Cardiac fibroblast (primary cell): ENCODE measurements around the gene CTRL.

Experiments used
- DNase-seq, 2 donors: peaks; one replicate each; pipeline versions ENCODE4 v3.0.0 to v3.0.0-alpha.2; 2010; ENCODE audit warnings: low read depth in 2 of 2
- H3K4me3 ChIP-seq, 2 donors: replicated peaks in 1 of 2; 1 replicate in 1 of 2; 2 replicates in 1 of 2; pipeline ENCODE4 v1.5.1; 2011; ENCODE audit warnings: low read depth in 2 of 2, low read length in 2 of 2, mild to moderate bottlenecking in 2 of 2, moderate library complexity in 1 of 2
- TF ChIP-seq, protein P1 (sequence below): IDR thresholded peaks from one replicate; pipeline ENCODE4 v1.5.1; 2011; ENCODE audit warnings: low read depth, mild to moderate bottlenecking, low read length, inconsistent platforms

The CTRL gene

DNA sequence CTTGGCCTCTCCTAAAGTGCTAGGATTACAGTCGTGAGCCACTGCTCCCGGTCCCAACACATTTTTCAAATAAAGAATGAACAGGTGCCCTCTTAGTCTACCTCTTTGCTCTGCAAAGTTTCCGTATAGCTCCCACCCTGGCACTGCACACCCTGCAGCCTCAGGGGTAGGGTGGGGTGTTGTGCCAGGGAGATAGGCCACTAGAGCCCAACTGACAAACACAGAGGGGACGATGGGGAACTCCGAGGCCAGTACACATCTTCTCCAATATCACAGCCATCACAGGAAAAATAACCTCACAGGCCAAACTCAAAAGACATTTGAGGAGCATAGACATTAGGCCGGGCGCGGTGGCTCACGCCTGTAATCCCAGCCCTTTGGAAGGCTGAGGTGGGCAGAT lies 39.4 kb upstream of the CTRL start:
- TF ChIP-seq, protein P1, sequence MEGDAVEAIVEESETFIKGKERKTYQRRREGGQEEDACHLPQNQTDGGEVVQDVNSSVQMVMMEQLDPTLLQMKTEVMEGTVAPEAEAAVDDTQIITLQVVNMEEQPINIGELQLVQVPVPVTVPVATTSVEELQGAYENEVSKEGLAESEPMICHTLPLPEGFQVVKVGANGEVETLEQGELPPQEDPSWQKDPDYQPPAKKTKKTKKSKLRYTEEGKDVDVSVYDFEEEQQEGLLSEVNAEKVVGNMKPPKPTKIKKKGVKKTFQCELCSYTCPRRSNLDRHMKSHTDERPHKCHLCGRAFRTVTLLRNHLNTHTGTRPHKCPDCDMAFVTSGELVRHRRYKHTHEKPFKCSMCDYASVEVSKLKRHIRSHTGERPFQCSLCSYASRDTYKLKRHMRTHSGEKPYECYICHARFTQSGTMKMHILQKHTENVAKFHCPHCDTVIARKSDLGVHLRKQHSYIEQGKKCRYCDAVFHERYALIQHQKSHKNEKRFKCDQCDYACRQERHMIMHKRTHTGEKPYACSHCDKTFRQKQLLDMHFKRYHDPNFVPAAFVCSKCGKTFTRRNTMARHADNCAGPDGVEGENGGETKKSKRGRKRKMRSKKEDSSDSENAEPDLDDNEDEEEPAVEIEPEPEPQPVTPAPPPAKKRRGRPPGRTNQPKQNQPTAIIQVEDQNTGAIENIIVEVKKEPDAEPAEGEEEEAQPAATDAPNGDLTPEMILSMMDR, result no peak
- no peak for DNase-seq

DNA sequence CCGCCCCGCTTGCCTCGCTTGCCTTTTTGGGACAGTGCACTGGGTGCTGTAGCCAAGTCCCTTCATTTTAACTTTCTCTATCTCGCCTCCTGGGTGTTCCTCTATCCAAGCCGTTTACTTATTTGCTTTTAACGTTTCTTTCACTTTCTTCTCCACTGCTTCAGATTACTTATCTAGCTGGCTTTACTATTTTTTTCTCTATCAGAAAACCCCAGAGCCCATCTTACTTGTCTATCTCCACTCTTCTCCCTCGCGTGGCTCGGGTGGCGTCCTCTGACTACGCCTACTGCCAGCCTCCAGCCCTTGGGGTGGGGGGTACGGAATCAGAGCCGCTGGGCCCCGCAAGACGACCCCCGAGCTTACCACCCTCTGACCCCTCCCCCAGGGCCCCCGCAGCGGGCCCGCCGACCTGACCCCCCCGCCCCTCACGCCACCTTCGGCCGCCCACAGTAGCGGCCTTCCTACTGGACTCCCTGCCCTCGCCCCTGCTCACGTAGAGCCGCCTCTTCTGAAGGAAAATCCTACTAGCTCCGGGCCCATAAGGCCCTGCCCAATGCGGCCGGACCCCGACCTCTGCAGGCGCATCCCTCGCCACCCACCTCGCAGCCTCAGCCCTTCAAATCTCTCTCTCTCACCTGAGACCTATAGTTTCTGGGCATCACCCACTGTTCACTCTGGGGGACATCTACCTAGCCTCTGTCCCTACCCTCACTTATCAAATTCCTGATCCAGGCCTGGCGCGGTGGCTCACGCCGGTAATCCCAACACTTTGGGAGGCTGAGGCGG lies 37.8 kb upstream of the CTRL start:
- TF ChIP-seq, protein P1, result no peak
- H3K4me3 ChIP-seq, result peak overlapping the region; percentile 56 to 82
- no peak for DNase-seq

More for the DNA sequence above, 39.4 kb upstream of the CTRL start:
- no peak overlapping the region for H3K4me3 ChIP-seq

DNA sequence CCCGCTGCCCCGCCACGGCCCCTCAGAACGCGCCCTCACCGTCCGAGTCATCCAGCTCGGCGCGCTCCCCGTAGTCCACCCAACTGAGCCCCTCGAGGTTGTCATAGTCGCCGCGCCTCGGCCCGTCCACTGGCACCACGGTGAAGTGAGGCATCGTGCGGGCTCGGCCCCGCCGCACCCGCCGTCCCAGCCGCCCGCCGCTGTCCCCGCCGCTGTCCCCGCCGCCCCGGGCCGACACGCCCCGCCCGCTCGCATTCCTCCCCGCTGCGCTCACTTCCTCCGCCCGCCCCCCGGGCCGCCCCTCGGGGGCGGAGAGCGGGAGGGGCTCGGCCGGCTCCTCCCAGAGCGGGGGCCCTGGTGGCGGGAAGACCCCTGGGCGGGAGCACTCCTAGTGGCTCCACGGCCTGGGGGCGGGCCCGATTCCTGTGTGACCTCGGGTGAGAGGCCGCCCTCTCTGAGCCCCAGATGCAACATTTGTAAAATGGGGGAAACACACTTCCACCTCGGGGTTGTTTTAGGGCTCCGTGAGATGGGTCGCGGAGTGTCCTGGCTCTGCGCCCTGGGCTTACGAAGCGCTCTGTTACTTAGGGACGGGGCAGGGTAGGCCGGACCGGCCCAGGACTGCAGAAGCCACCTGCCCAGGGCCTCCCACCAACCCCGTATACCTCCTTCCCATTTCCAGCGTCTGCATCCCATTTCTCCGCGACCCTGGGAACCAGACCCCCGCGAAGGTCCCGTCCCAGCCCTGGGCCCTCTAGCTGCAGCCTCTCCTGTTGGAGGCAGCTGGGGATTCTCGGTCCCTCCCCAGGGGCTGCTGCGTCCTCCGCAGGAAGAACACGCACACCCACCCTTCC lies 37.0 kb upstream of the CTRL start, which contains the start of gene SLC12A4:
TSS of gene SLC12A4 (minus strand) at position 238 of the 854 bp plus-strand sequence. CDS start at position 154, 84 bp downstream.
- TF ChIP-seq, protein P1, result no peak
- DNase-seq, result peak; percentile 70 to 83
- H3K4me3 ChIP-seq, result peak within 1 kb of the TSS; percentile 56 to 82

DNA sequence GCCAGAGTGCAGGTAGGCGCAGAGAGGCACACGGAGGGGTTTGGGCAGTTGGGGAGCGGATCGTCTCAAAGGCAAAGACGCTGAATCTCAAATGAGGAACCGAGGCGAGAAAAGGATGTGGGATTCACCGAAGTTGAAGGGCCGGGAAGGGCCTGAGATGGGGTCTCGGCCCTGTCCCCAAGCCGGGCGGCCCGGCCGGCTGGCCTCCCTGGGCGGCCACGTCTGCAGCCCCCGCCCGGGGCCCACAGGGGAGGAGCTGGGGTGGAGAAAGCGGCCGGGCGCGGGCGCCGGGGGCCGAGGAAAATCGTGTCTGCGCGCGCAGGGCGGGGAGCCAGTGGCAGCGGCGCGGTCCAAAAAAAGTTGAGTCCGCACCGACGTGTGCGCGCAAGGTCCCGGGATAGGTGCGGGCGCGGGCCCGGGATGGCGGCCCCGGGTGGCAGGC lies 36.3 kb upstream of the CTRL start:
- TF ChIP-seq, protein P1, result no peak
- peak overlapping the region; percentile 56 to 82 for H3K4me3 ChIP-seq
- DNase-seq, result peak in 1 of 2 donors; percentile 30

DNA sequence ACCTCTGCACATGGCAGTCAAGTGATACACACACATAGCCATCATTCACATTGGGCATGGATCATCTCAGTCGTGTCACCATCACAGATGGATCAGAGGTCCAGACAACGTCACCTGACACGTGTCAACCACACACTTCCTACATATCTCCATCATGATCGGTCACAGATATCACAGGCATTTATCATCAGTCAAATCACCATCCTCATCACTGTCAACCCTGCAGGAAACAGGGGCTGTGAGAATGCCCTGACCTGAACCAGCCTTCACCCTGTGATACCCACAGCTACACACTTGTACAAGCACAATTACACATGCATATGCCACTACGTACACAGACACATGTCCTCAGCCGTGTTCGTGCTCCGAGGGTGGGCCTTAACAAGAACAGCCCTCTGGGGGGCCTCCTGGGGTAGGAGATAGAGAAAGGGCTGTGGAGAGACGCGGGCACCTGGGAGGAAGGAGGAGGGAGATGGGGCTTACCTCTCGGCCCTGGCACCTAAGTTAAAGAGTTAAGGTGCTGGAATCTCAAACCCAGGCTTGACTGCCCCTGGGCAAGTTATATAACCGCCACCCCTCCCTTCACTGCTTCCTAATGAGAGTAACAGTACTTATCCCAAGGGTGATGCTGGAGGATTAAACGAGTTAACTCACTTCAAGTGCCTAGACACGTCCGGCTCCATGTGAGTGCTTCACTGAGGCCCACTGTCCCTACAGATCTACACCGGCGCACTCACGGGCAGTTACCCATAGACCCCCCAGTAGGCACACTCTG lies 35.7 kb upstream of the CTRL start:
- TF ChIP-seq, protein P1, result no peak
- peak in 1 of 2 donors; percentile 41 for DNase-seq
- H3K4me3 ChIP-seq, result peak overlapping the region; percentile 56 to 82

DNA sequence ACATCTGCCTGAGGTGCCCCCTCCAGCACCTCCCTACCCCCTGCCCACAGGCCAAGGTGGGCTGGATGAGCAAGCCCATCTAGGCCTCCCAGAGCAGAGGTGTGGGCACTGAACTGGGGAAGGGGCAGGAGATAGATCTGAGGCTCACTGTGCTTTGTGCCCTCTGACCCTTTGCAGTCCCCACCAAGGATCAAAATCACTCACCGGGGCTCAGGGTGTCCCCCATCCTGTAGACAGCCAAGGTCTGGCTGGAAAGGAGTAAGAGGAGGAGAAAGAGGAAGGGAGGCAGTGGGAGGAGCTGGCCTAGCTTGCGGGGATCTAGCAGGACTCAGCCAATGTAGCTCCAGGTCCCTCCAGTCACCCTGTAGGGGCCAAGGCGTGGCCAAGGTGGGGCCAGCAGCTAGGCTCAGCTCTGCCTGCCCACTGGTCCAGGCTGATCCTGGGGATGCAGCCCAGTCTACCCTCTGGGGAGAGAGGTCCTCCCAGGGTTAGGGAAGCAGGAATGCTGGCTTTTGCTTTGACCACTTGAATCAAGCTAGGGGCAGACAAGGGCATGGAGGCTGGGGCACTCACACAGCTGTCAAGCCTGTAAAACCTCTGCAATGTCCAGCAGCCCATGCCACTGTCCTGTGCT lies 35.0 kb upstream of the CTRL start:
- peak; percentile 48 to 60 for DNase-seq
- TF ChIP-seq, protein P1, result no peak
- peak overlapping the region; percentile 56 to 82 for H3K4me3 ChIP-seq
